ENCODE data around the gene MINK1.

Gene MINK1

DNA sequence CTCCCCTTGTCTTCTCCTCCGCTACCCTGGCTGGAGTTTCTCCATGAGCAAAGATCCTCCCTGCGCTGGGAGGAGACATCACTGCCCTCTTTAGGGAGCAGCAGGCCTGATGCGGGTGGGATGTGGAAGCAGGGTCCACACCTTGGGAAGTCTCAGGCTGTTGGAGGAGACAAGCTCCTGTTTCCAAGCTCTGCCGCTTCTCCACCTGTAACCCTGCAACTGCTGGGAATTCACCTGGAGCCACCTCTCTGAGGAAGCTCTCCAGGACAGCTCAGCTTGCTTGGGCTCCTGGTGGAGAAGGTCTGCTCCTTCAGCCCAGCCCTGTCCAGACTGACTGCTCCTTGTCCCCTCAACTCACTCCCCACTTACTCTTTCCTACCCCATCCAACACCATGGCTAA lies 51.3 kb downstream of the MINK1 start:
- DNase-seq (ENCODE audit: low read depth, low spot score) = no peak
- POLR2A ChIA-PET = no interaction called here
- TF ChIP-seq CTCF (IDR thresholded peaks at IDR 0.05; ENCODE audit: insufficient read depth, low read length, missing control alignments) = no peak
- CTCF ChIA-PET = interaction anchor here (1.0 to 8.7 kb wide), 3 partner anchors 98 to 318 kb away, joined by 3 to 154 read pairs (median 4); partner anchors contain the start of genes GLTPD2 and VMO1
- H3K4me3 ChIP-seq (ENCODE audit: low read depth, low read length) = no peak overlapping the region

- no peak overlapping the region for H3K4me3 ChIP-seq (ENCODE audit: low read depth, low read length)
- POLR2A ChIA-PET = no interaction called here
- CTCF ChIA-PET = interaction anchor here (2.0 to 8.7 kb wide), 5 partner anchors 10 to 320 kb away, joined by 6 to 154 read pairs (median 38); partner anchors contain the start of genes ARRB2, C17orf107, CHRNE and GLTPD2
Measured at GRCh38 chr17:4886830-4887229, 53.7 kb downstream of the MINK1 start.

DNA sequence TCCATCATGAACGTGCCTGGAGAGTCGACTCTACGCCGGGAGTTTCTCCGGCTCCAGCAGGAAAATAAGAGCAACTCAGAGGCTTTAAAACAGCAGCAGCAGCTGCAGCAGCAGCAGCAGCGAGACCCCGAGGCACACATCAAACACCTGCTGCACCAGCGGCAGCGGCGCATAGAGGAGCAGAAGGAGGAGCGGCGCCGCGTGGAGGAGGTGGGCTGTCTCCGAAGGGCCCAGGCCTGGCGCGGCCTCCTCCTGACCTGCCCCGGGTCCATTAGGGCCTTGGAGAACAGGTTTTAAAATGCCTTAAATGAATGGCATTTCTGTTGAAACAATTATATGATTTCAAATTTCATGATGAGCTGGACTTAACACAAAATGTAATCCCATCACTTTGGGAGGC lies 54.4 kb downstream of the MINK1 start:
- ChIA-PET POLR2A (no interaction called here), CTCF (interaction anchor here (1.3 to 8.7 kb wide), 13 partner anchors 8 to 321 kb away, joined by 3 to 154 read pairs (median 10); partner anchors contain the start of genes ARRB2, C17orf107, CHRNE and GLTPD2)
- DNase-seq (ENCODE audit: low read depth, low spot score) = no peak
- no peak for TF ChIP-seq CTCF (IDR thresholded peaks at IDR 0.05; ENCODE audit: insufficient read depth, low read length, missing control alignments)
- no peak overlapping the region for H3K4me3 ChIP-seq (ENCODE audit: low read depth, low read length)

More at GRCh38 chr17:4886830-4887229, 53.7 kb downstream of the MINK1 start:
- DNase-seq (ENCODE audit: low read depth, low spot score) = no peak
- no peak for TF ChIP-seq CTCF (IDR thresholded peaks at IDR 0.05; ENCODE audit: insufficient read depth, low read length, missing control alignments)

DNA sequence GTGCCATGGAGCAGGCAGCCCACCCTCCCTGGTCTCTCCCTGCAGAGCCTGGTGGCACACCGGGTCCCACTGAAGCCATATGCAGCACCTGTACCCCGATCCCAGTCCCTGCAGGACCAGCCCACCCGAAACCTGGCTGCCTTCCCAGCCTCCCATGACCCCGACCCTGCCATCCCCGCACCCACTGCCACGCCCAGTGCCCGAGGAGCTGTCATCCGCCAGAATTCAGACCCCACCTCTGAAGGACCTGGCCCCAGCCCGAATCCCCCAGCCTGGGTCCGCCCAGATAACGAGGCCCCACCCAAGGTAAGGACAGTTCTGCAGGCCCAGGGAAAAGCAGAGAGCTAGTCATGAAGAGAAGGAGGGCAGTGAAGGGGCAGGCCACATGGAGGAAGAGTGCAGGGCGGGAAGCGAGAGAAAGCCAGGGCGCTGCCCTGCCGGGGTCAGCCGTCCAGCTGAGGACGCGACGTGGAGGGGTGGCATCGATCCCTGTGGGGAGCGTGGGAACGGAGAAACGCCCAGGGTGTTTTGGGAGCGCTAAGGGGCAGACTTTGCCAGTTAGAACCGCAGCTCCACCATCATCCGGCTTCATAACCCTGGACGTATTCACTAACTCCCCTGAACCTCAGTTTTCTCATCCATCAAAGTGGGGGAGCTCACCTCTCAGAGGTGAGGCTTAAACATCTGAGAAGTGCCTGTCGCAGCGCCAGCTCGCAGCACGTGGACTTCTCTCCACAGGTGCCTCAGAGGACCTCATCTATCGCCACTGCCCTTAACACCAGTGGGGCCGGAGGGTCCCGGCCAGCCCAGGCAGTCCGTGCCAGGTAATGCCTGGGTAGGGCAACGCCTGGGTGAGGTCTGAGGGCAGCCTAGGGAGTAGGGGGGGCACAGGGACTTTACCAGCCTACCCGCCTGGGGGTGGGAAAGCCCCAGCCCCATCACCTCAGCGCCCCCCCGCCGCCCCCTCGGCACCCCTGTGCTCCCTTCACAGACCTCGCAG lies 58.6 kb downstream of the MINK1 start:
- TF ChIP-seq CTCF (IDR thresholded peaks at IDR 0.05; ENCODE audit: insufficient read depth, low read length, missing control alignments) = no peak
- ChIA-PET POLR2A (interaction anchor here (0.6 kb wide), 1 partner anchor 31 kb away, joined by 7 read pairs; no protein-coding TSS in a partner anchor), CTCF (interaction anchor here (0.8 to 8.7 kb wide), 11 partner anchors 9 to 326 kb away, joined by 3 to 154 read pairs (median 6); partner anchors contain the start of genes ARRB2, C17orf107, CHRNE and GLTPD2)
- no peak for DNase-seq (ENCODE audit: low read depth, low spot score)
- H3K4me3 ChIP-seq (ENCODE audit: low read depth, low read length) = no peak overlapping the region

DNA sequence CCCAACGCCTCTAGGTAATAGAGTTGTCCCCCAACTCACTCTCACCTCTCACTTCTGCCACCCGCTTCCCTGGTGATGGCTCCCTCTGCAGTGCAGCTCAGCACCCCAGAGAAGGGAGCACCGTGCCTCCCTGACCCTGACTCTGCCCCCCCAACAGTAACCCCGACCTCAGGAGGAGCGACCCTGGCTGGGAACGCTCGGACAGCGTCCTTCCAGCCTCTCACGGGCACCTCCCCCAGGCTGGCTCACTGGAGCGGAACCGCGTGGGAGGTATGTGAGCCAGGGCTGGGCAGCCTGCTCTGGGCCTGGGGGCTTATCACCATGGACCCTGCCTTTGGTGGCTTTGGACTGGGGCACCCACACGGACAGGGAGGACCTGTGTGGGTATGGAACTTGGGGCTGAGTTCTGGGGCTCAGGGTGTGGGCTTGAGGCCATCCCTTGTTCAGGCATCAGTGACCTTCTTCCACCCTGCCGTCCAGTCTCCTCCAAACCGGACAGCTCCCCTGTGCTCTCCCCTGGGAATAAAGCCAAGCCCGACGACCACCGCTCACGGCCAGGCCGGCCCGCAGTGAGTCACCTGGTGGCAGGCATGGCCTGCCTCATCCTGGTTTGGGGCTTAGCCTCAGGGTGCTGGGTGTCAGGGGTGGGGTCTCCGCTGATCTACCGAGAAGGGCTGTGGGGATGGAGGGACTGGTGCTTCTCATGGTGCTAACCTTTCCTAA lies 59.5 kb downstream of the MINK1 start:
- ChIA-PET CTCF (interaction anchor here (0.8 to 8.7 kb wide), 7 partner anchors 9 to 327 kb away, joined by 3 to 154 read pairs (median 6); partner anchors contain the start of genes ARRB2, C17orf107, CHRNE and GLTPD2), POLR2A (interaction anchor here (0.6 kb wide), 1 partner anchor 30 kb away, joined by 7 read pairs; no protein-coding TSS in a partner anchor)

More for the DNA sequence above, 59.5 kb downstream of the MINK1 start:
- TF ChIP-seq CTCF (IDR thresholded peaks at IDR 0.05; ENCODE audit: insufficient read depth, low read length, missing control alignments) = no peak
- no peak overlapping the region for H3K4me3 ChIP-seq (ENCODE audit: low read depth, low read length)
- no peak for DNase-seq (ENCODE audit: low read depth, low spot score)
